NCI-H2227 (cell line): Measurements from ENCODE around the gene KCNT2.
"Not testable (repeated sequence)": the region's sequence is repeated elsewhere in the genome, so short reads cannot be mapped to it uniquely, and the experiment has no call there.

ENCODE experiments used
- DNase-seq: peaks from one replicate; lab custom pipeline; 2025; ENCODE audit not compliant: unreplicated experiment; lab: John Stamatoyannopoulos, UW

The KCNT2 gene

DNA sequence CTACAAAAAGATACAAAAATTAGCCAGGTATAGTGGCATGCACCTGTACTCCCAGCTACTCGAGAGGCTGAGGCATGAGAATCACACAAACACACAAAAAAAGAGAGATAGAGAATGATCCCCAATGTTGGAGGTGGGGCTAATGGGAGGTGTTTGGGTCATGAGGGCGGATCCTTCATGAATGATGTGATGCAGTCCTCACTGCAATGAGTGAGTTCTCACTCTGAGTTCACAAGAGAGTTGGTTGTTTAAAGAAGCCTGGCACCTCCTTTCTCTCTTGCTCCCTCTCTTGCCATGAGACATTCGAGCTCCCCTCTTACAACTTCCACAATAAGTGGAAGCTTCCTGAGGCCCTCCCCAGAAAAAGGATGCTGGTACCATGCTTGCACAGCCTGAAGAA lies 17.3 kb downstream of the KCNT2 start:
- DNase-seq, result no peak

- no peak for DNase-seq
Measured at GRCh38 chr1:196590012-196590708, 18.1 kb downstream of the KCNT2 start.

DNA sequence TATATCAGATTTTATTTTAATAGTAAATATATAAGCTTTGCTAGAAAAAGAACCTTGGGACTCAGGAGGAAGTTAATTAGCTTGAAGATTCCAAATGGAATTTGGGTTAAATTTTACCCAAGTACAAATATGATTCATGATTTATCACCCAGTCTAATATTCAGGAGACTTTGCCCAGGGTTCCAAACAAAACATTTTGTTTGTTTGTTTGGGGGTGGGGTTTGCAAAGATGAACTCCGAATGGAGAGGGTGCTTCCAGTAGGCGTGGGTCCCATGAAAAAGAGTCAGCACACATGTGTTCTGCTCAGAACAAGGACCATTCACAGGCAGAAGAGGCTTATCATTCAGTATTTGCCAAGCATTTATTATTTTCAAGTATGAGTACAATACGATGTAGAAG lies 23.5 kb downstream of the KCNT2 start:
- DNase-seq, result no peak

- no peak for DNase-seq
Measured at GRCh38 chr1:196577386-196577785, 30.9 kb downstream of the KCNT2 start.

DNA sequence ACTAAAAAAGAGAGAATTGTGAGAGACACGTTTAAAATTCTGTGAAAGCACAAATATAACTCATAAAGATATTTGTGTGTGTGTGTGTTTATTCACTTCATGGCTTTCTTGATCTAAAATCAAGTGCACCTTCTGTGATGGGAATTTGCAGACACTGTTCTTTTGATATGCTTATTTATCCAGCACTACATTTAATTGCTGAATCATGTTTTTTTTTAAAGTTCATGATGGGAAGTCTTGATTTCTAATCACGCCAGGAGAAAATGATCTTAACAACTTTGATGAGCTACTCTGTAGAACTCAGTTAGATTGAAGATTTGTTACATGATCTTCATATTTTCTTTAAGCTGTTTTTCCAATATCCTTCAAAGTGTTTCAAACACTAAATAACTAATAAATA lies 35.0 kb downstream of the KCNT2 start:
- no peak for DNase-seq

GRCh38 chr1:196567238-196567637 lies 41.0 kb downstream of the KCNT2 start:
- DNase-seq, result no peak

GRCh38 chr1:196563768-196564167 lies 44.5 kb downstream of the KCNT2 start:
- DNase-seq, result no peak

- no peak for DNase-seq
Measured at GRCh38 chr1:196559314-196559713, 48.9 kb downstream of the KCNT2 start.

DNA sequence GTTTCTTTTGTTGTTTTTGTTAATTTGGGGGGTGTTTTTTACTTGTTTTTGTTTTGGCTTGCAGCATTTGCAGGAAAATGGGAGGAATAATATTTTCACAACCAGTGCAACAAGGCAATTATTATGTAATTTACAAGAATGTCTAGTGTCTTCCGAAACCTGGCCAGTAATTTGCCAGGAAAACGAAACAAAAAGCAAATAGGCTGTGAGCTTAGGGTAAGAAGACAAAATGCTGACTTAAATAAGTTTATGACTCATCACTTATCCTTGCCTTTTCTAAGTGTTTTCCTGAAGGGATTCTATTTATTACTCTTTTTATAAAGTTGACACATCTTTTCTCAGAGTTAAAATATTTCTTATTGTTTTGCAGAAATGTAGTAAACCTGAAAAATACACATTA lies 49.8 kb downstream of the KCNT2 start:
- DNase-seq, result peak; percentile 27

GRCh38 chr1:196557797-196558196 lies 50.4 kb downstream of the KCNT2 start:
- DNase-seq, result no peak

- DNase-seq, result no peak
Measured at GRCh38 chr1:196550731-196551130, 57.5 kb downstream of the KCNT2 start.

DNA sequence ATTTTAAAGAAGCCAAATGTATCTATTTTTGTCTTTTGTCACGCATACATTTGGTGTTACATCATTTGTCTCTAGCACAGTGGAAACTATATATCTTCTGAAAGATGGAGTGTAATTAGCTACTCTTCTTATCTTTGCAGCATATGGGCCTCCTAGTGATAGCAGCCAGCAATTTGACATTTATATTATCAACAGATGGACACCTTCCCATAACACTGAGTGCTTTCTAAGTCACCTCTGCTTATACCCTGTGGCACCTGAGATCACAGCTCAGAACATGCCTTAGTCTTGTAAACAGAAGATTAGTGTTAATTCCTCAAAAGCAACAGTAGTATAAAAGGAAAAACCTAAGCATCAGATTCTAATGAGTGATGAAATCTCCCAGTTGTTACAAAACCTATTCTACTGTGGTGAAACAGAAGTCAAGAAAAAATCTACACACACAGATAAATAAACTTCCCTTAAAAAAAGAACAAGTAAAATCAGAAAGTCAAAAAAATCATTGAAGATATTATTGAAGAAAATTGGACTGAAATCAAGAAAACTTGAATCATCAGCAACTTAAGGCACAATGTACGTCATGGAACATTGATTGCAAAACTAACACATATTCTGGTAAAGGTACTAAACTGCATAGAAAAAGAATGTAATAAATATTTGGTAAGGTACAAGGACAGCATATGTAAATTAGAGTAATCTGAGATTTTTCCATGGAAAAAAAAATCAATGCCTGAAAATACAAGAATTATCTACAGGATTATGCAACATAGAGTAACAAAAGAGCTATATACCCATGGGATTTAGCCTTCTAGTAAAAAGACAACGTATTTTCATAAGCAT lies 61.7 kb downstream of the KCNT2 start:
- no peak for DNase-seq

DNA sequence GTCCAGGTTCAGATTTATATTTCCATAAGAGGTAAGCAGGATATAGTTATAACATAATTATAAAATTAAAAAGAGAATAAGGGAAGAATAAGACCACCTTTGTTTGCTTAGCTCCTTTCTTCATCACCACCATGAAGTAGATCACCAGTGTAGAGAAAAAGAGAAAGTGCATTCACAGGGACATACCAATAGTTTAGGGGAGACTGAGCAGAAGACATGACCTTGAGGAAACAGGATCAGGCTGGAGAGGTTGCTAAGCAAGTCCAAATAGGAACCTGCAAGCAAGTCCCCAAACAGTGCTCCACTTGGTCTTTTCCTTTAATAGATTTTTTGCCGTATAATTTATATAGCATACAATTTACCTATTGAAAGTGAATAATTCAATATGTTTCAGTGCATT lies 63.0 kb downstream of the KCNT2 start:
- DNase-seq, result no peak

GRCh38 chr1:196544617-196545016 lies 63.6 kb downstream of the KCNT2 start:
- DNase-seq, result no peak

- DNase-seq, result no peak
Measured at GRCh38 chr1:196543833-196544232, 64.4 kb downstream of the KCNT2 start.

- DNase-seq, result no peak
Measured at GRCh38 chr1:196538473-196538872, 69.8 kb downstream of the KCNT2 start.

- DNase-seq, result peak; percentile 21
Measured at GRCh38 chr1:196535727-196536126, 72.5 kb downstream of the KCNT2 start.

DNA sequence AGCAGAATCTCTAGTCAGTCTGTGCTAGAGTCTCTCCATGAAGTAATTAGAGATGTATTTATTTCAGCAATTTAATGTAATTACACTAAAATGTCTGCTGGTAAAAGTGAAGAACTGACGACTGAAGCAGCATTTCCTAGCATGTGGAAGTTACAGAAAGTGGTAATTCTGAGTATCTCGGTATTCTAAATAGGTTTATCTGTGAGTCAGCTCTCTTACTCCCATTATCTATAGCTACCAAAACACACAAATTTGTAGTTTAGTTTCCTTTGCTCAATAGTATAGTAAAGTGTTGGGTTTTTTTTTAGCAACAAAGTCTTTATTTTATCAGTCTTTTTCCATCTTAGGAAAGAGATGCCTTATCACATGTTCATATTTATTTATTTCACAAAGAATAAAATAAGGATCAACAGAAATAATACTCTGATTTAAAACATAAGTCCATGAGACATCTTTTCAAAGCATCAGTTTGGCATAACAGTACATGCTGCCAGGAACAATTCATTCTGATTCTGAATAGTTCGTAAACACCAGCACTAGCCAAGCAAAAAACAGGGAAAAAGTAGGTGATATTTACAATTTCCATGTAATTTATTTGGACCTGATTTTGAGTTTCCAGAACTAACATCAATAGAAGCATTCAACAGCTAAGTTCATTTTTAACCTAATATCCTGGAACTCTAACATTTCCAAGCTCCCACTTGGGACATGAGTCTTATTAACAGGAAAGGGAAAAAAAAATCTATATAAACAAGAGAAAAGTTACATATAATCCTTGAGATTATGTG lies 76.3 kb downstream of the KCNT2 start:
- no peak for DNase-seq

DNA sequence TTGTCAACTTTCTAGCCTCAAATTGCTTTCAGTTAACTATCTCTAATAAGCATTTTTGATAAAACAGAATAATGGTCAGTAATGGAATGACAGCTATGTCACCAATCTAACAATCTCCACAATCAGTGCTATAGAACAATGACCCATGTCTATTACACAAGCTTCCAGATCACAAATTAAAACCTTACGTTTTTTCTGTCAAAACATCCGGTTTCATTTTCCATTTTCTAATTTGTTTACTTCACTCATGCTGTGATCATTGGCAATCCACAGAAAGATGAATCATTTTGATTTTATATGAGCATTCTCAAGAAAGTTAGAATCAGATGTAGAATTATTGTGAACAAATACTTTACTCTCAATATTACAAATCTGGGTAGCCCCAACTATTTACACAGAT lies 80.3 kb downstream of the KCNT2 start:
- no peak for DNase-seq

DNA sequence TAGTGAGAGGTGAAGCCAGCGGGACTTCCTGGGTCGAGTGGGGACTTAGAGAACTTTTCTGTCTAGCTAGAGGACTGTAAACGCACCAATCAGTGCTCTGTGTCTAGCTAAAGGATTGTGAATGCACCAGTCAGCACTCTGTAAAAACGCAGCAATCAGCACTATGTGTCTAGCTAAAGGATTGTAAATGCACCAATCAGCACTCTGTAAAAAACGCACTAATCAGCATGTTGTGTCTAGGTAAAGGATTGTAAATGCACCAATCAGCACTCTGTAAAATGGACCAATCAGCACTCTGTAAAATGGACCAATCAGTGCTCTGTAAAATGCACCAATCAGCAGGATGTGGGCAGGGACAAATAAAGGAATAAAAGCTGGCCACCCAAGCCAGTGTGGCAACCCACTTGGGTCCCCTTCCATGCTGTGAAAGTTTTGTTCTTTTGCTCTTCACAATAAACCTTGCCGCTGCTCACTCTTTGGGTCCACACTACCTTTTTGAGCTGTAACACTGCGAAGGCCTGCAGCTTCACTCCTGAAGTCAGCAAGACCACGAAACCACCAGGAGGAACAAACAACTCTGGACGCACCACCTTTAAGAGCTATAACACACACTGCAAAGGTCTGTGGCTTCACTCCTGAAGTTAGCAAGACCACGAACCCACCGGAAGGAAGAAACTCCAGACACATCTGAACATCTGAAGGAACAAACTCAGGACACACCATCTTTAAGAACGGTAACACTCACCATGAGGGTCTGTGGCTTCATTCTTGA lies 85.5 kb downstream of the KCNT2 start:
- DNase-seq, result not testable (repeated sequence)

- DNase-seq, result no peak
Measured at GRCh38 chr1:196517193-196517592, 91.0 kb downstream of the KCNT2 start.
